ENCODE results near the gene INSIG1. TPM values are rescaled to one million over a fixed set of nuclear protein-coding genes. Genes with fewer than 3 reads are reported as not detected.

Gene INSIG1
- total RNA-seq, 1 experiment from 2014 or later, result 53.4 TPM

DNA sequence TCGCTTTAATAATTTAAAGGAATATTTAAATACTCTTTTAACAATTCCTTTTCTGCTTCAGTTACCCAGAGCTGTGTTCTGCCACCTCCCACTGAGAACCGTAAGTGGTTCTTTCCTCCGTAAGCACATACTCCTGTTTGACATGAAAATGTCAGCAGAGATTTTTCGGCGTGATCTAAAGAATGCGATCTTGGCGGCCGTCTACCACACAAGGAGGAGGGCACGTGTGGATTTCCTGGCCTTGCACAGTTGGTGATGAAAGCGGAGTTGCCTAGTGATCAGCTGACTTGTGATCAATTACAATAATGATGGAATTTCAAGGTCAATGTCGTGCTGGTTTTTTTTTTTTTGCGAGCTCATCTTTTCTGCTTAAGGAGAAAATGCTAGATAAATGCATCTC lies 35.6 kb upstream of the INSIG1 start:
- Histone ChIP-seq H3K9me3 (ENCODE audit: low read depth, low read length, poor library complexity, severe bottlenecking) (no peaks in the 10 kb centered on the region), H3K4me1 (ENCODE audit: insufficient read depth, low read length, poor library complexity, severe bottlenecking) (peaks cover 7% of the 10 kb centered on the region), H3K36me3 (ENCODE audit: insufficient read depth, low read length, poor library complexity, severe bottlenecking) (no peaks in the 10 kb centered on the region), H3K4me3 (ENCODE audit: low read depth, low read length, poor library complexity, severe bottlenecking) (no peak overlapping the region), H3K27me3 (replicated peaks; ENCODE audit: insufficient read depth, low read depth, low read length, poor library complexity) (peaks cover 5% of the 10 kb centered on the region), H3K27ac (ENCODE audit: low read depth, low read length, poor library complexity, severe bottlenecking) (no peak overlapping the region)
- CTCF ChIA-PET, result interaction anchor here (0.7 kb wide), 1 partner anchor 350 kb away, joined by 3 read pairs; no protein-coding TSS in a partner anchor
- TF ChIP-seq CTCF (conservative IDR thresholded peaks at IDR 0.05; ENCODE audit: low read depth, low read length) (no peak), EZH2 (IDR thresholded peaks at IDR 0.05; ENCODE audit: borderline replicate concordance, low read depth, low read length, poor library complexity, severe bottlenecking) (no peak)
- intact Hi-C loops (cut with micrococcal nuclease; ENCODE audit: unreplicated experiment), result no loop called here
- no TSS peak for BruUV-seq (replicated peaks)
- DNase-seq (ENCODE audit: low spot score), result no peak
- POLR2A ChIA-PET (ENCODE audit: low non-redundant PET), result no interaction called here

GRCh38 chr7:155263051-155263450 lies 34.6 kb upstream of the INSIG1 start:
- ChIA-PET CTCF (no interaction called here), POLR2A (ENCODE audit: low non-redundant PET) (no interaction called here)
- peaks cover 3% of the 10 kb centered on the region for H3K4me1 ChIP-seq (ENCODE audit: insufficient read depth, low read length, poor library complexity, severe bottlenecking)
- TF ChIP-seq EZH2 (IDR thresholded peaks at IDR 0.05; ENCODE audit: borderline replicate concordance, low read depth, low read length, poor library complexity, severe bottlenecking) (no peak), CTCF (conservative IDR thresholded peaks at IDR 0.05; ENCODE audit: low read depth, low read length) (no peak)
- no peak for DNase-seq (ENCODE audit: low spot score)
- intact Hi-C loops (cut with micrococcal nuclease; ENCODE audit: unreplicated experiment), result no loop called here
- H3K9me3 ChIP-seq (ENCODE audit: low read depth, low read length, poor library complexity, severe bottlenecking), result no peaks in the 10 kb centered on the region
- no peak overlapping the region for H3K27ac ChIP-seq (ENCODE audit: low read depth, low read length, poor library complexity, severe bottlenecking)
- no peaks in the 10 kb centered on the region for H3K36me3 ChIP-seq (ENCODE audit: insufficient read depth, low read length, poor library complexity, severe bottlenecking)
- H3K4me3 ChIP-seq (ENCODE audit: low read depth, low read length, poor library complexity, severe bottlenecking), result no peak overlapping the region
- BruUV-seq (replicated peaks), result no TSS peak
- peaks cover 5% of the 10 kb centered on the region for H3K27me3 ChIP-seq (replicated peaks; ENCODE audit: insufficient read depth, low read depth, low read length, poor library complexity)

DNA sequence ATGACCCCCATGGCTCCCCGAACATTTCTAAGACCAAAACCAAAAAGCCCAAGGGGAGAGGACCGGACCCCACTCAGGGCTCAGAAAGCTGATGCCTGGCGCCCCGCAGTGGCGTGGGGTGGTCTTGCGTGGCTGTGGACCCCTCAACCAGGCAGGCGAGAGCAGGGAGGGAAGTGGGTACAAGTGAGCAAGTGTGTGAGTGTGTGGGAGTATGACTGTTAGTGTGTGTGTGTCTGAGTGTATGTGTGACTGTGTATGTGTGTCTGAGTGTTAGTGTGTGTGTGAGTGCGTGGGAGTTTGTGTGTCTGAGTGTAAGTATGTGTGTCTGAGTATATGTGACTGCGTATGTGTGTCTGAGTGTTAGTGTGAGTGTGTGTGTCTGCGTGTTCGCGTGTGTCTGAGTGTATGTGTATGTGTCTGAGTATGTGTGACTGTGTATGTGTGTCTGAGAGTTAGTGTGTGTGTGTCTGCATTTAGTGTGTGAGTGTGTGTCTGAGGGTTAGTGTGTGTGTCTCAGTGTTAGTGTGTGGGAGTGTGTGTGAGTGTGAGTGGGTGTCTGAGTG lies 34.0 kb upstream of the INSIG1 start:
- peaks cover 5% of the 10 kb centered on the region for H3K27me3 ChIP-seq (replicated peaks; ENCODE audit: insufficient read depth, low read depth, low read length, poor library complexity)
- intact Hi-C loops (cut with micrococcal nuclease; ENCODE audit: unreplicated experiment), result no loop called here
- H3K9me3 ChIP-seq (ENCODE audit: low read depth, low read length, poor library complexity, severe bottlenecking), result no peaks in the 10 kb centered on the region
- no peak overlapping the region for H3K4me3 ChIP-seq (ENCODE audit: low read depth, low read length, poor library complexity, severe bottlenecking)
- TF ChIP-seq EZH2 (IDR thresholded peaks at IDR 0.05; ENCODE audit: borderline replicate concordance, low read depth, low read length, poor library complexity, severe bottlenecking) (no peak), CTCF (conservative IDR thresholded peaks at IDR 0.05; ENCODE audit: low read depth, low read length) (peak; percentile 49)
- ChIA-PET CTCF (no interaction called here), POLR2A (ENCODE audit: low non-redundant PET) (no interaction called here)
- H3K27ac ChIP-seq (ENCODE audit: low read depth, low read length, poor library complexity, severe bottlenecking), result no peak overlapping the region
- H3K4me1 ChIP-seq (ENCODE audit: insufficient read depth, low read length, poor library complexity, severe bottlenecking), result no peaks in the 10 kb centered on the region
- no peak for DNase-seq (ENCODE audit: low spot score)
- BruUV-seq (replicated peaks), result no TSS peak
- H3K36me3 ChIP-seq (ENCODE audit: insufficient read depth, low read length, poor library complexity, severe bottlenecking), result no peaks in the 10 kb centered on the region
